Glomerular endothelial cell (primary cell): ENCODE results near the gene ENAH. TPM values are rescaled to one million over a fixed set of nuclear protein-coding genes. Genes with fewer than 3 reads are reported as not detected.
"Not testable (repeated sequence)": the region's sequence is repeated elsewhere in the genome, so short reads cannot be mapped to it uniquely, and the experiment has no call there.

Source experiments
- DNase-seq: peaks from one replicate; pipeline ENCODE4 v3.0.0-alpha.2; 2011; ENCODE audit warnings: low read depth, low spot score; ENCODE audit errors: extremely low read depth
- total RNA-seq: library from RNA; depleted of rRNA; stranded (reverse); fragments of >200 nt; gene quantifications from 2 replicates; pipeline ENCODE4 v1.2.3, GENCODE V29; 2015

The ENAH gene
- 33.9 and 46.1 TPM in 2 replicates for total RNA-seq

DNA sequence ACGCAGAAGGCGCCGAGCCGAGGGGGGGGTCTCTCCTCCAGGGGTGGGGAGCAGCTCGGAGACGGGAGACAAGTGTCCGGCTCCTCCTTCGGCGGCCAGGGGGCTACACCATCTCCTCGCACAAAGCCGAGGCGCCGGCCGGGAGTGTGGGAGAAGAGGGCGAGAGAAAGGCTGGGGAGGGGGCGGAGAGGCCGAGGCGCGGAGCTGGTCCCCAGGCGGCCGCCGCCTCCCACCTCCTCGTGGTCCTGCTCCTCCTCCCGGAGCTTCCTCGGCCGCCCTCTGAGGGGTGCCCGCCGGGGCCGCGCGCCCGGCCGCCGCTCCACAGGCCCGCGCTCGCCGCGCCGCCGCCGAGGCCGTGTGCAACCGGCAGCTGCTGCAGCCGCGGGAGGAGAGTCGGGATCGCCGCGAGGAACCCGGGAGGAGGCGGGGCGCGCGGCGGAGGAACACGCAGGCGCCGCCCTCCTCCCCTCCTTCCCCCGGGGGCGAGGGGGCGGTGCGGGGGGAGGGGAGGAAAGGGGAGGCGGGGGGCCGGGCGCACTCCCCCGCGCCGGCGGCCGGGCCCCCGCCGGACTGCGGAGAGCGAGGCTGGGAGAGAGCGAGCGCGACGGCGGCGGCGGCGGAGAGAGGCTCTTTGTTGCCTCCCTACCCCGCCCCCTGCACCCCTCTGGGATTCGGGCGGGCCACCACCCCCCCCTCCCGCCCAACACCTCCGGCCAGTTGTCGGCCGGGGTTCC is at the start of gene ENAH:
TSS of gene ENAH (minus strand) at position 395 of the 734 bp plus-strand sequence. CDS start 433 bp downstream, outside the sequence.
- DNase-seq = no peak

DNA sequence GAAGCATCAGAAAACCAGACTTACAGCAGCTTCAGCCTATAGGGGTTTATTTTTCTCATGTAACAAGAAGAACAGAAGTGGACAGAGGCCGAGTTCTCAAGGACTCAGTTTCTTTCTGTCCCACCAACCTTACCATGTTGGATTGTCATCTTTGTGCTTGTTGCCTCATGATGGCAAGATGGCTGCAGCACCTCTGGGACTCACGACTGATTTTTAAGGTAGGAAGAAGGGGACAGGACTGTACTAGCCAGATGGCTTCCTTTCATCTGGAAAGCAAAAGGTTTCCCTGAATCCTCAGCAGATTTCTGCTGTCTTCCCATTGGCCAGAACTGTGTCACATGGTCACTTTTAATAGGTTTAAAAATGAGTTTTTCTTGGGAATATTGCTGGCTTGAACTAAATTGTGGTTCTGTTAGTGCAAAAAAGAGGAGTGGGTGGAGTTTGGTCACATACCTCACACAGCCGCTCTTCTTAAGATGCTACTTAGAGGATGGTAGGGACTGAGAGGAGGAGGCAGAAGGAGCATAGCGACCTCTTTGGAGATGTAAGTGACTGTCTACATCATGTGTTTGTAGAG is 48.1 kb upstream of the ENAH start:
- DNase-seq = no peak

DNA sequence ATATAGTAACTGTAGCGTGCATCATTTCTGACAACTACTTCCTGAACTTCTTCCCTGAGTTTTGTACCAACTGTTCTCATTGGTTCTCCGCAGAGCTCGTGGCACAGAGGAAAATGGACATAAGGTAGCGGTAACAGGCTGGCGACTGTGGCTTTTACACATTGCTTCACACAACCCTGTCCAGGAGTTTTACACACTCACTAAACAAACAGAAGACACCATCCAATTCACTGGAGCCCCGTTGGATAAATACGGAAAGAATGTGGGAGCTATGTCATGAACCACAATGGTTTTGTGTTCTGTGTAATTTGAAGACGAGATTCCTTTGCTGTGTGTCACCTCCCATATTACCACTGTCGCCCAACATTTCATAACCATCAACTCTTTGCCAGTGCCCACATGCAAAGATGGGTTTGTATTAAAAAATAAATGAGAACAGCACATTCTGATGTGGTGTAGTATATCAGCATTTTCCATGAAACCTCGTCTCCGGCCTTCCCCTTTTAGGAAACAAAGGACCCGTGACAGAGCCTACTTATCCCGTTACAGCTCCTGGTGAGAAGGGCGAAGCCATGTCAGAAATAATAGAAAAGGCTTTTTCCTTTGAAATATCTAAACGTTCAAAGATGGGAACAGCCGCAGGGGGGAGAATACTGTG is 47.4 kb upstream of the ENAH start:
- DNase-seq = peak; percentile 45

DNA sequence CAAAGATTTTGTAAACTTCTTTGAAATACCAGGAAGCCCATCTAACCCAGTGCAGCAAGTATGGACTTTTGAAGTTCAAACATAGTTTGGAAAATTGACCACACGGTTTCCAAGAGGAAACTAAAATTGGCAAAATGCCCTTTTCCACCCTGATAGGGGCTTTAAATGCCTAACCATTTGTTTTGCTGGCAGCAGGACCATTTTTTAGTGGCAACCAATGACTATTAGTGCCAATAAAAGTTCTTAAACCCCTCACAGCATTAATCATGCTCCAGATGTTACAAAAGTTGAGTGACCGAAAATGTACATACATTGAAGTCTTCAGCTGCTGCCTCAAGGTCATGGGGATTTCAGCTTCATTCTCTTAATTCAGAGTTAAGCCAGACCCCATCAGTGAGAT is 46.4 kb upstream of the ENAH start:
- no peak for DNase-seq

DNA sequence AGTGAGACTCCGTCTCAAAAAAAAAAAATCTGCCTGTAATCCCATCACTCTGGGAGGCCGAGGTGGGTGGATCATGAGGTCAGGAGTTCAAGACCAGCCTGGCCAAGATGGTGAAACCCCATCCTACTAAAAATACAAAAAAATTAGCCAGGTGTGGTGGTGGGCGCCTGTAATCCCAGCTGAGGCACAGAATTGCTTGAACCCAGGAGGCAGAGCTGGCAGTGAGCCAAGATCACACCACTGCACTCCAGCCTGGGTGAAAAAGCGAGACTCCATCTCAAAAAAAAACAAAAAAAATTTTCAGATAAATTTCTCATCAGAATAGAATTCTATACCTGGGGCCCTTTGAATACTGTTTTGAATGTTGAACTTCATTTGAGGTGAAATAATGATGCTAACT is 45.3 kb upstream of the ENAH start:
- not testable (repeated sequence) for DNase-seq

DNA sequence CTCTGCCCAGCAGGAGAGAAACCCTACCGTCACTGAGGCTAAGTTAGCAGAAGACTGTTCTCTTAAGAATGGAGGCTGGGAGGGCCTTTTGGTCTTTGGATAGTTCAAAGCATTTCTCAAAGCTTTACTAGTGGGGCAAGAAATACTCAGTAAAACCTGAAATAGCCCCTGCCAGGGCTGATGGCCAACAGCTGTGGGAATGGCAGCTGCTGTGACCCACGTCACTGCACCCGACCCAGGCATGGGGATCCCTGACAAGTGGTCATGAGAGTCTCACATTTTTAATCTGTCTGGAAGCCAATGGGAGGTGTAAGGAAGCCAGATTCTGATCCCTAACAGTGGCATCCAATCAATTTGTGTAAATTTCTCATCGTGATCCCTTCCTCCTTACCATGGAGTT is 44.5 kb upstream of the ENAH start:
- DNase-seq = no peak

DNA sequence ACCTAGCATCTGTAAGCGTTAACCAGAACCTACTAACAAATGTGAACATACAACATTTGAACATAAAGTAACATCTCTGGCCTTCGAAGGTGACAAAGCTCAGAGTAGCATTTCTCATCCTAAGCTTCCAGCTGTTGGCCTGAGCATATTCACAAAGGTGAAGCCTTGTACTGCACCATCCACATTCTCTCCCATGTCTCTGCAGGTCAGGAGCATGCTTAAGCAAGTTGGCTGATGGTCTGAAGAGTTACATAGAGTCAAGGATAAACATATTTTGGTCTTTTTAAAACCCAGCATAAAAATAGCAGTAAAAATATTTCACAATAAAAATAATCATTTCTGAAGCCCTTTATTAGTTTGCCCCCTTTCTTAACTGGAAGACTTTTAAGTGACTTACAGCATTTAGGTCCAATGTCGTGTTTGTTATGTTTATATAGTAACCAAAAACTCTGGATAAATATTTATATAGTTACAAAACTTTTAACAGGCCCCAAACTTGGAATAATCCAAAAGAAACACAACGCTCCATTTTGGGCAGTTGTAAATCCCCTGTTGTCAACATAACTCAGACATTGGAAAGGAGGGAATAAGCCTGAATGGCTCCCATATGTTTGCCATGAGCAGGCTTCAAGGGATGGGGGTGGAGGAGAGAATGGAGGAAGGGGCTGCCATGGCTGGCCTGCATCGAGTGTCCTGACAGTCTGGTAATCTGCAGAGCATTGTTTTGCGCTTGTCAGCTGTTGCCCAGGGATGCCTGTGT is 42.8 kb upstream of the ENAH start:
- DNase-seq = no peak

DNA sequence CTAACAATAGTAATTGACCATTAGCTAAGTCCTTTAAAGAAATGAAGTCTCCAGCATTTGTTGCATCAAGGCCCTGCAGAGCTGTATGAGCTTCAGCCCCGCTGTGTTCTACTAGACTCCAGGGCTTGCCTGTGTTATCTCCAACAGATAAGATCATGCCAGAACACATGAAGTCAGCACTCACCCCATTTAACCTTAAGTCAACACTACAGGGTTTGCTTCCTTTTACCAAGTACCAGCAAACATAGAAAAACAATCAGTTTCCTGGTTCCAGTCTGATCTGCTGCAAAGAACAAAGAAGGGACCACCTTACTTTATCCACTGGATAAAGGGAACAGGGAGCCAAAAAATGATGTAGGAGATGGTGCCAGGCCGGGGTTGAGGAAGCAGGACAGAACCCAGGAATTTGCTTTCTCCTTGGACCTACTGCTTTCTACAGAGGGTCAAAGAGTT is 41.3 kb upstream of the ENAH start:
- DNase-seq = peak; percentile 55

DNA sequence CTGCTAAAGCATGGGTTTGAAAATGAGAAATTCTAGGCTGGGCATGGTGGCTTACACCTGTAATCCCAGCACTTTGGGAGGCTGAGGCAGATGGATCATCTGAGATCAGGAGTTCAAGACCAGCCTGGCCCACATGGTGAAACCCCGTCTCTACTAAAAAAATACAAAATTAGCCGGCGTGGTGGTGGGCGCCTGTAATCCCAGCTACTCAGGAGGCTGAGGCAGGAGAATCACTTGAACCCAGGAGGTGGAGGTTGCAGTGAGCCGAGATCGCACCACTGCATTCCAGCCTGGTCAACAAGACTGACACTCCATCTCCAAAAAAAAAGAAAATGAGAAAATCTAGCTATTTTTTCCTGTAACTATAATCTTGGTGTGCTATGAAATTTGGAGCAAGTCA is 40.8 kb upstream of the ENAH start:
- DNase-seq = not testable (repeated sequence)

DNA sequence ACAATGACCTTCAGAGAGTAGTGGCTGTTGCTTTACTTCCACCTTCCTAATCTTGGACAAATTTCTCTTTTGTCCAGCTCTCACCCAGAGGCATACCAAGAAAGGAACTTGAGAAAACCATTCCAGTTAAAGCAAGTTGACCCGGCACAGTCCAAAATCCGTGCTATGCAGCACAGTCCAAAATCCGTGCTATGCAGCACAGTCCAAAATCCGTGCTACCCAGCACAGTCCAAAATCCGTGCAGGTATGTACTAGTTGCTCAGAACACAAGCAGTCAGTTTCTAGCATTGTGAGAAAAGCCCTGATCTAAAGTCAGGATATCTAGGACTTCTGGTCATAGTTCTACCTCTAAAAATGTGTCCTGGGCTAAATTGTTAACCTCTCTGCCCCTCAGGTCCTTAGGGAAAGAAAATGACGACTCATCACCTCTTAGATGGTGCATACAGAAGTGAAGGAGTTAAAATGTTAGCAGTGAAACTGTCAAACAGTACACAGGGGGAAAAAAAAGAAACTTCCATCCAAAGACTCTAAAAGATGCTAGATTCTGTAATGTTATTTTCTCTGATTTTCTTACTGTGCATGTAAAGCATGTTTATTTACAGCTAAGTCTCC is 40.3 kb upstream of the ENAH start:
- DNase-seq = no peak

DNA sequence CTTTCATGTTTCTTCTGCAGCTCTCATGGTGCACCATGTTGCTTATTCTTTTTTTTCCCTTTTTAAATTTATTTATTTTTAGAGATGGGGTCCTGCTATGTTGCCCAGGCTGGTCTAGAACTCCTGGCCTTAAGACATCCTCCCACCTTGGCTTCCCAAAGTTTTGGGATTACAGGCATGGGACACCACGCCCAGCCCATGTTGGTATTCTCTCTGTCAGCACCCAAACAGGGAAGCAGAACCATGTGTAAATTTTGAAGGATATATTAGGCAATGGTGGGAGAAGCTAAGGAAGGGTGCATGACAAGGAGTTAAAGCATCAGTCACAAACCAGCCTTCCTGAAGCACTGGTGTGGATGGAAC is 39.6 kb upstream of the ENAH start:
- no peak for DNase-seq

DNA sequence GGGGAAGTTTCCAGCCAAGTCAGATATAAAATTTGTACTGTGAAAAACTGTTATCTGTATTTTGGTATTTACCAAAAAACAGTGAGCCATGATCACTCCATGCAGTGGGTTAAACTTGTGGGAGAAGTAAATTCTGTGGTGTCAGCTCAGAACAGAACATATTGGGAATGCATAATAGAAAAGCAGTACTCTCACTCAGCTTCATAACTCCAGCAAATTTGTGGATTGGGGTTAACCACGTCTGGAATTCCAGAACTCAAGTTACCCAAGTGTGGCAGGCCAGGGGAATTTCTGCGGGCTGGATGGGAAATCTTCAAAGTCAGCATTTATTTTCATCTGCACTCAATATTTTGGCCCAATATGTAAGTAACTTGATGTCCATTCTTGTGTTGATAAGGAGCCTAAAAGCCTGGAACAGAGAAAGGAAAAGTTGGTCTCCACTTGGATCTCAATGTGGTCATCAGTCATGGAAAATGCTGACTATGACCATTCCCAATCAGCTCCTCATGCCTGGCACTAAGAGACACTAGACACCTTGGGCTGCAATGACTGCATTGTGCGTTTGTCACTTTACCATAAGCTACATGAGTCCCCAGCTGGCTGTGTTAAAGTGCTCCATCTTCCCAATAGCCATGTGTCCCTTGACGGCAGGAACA is 39.1 kb upstream of the ENAH start:
- DNase-seq = no peak

DNA sequence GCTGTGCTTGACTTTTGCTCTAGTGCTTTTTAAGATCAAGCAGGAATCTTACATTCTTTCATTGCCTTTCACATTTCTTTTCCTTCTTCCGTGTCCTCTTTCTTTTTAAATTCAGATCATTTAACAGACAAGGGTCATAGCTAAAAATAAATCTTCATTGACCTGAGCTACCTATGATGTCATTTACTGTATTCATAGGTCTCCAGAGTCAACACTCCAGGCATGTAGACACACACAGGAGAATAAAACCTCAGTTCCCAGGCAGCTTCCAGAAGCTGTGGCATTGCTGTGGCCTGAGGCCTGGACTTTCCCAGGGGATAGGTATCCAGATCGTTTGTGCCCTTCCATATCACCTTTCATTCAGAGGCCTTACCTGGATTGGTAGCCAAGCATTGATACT is 38.5 kb upstream of the ENAH start:
- no peak for DNase-seq

DNA sequence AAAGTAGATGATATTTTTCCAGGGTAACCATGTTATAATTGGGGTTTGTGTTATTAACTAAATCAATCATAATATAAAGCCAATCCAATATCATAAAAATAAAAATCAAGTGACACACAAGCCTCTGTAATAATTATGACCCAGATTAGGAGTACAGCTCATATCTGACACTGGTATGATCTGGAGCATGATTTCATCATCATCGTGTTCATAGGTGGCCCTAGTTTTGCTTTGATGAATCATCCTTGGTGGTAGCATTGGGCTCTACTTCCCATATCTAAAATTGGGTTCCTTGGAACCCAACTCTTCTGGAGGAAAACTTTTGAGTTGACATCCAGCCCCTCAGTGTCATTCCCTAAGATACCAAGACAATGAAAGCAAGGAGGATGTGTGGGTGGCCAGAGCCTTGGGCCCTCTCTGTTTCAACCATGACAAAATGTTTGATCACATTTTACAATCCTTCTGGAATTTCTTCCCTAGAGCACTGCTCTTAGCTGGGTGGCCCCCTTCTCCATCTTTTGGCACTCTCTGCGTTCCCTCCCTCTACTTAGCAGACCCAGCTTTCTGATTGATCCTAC is 37.0 kb upstream of the ENAH start:
- DNase-seq = no peak

DNA sequence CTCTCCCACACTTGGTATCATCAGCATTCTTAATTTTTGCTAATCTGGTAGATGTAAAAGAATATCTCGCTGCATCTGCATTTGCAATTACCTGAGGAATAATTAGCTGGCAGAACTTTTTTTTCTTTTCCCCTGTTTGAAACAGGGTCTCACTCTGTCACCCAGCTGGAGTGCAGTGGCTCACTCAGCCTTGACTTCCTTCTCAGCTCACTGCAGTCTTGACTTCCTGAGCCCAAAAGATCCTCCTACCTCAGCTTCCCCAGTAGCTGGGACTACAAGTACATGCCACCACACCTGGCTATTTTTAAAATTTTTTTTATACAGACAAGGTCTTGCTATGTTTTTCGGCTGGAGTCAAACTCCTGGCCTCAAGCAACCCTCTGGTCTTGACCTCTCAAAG is 35.4 kb upstream of the ENAH start:
- DNase-seq = no peak

DNA sequence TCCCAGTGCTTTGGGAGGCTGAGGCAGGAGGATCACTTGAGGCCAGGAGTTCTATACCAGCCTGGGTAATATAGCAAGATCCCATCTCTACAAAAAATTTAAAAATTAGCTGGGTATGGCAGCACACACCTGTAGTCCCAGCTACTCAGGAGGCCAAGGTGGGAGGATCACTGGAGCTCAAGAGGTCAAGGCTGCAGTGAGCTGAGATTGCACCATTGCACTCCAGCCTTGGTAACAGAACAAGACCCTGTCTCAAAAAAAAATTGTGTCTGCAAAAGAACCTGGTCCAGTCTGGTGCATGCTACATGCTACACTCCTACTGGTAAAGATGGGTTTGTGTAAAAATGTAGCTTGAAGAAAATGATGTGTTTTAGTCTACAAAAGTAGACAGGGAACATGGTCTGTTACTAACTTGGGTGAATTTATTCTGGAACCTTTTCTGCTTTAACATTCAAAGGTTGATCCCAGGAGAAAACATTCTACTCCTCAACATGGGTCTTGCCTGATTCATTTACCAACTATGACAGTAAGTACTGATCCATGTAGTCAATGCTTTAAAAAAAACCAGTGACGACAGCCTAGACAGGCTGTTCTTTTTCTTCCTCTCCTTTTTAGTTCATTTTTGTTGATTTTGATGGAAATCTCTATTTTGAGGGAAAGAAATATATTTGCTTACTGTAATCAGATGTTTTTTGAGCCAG is 32.7 kb upstream of the ENAH start:
- DNase-seq = no peak

DNA sequence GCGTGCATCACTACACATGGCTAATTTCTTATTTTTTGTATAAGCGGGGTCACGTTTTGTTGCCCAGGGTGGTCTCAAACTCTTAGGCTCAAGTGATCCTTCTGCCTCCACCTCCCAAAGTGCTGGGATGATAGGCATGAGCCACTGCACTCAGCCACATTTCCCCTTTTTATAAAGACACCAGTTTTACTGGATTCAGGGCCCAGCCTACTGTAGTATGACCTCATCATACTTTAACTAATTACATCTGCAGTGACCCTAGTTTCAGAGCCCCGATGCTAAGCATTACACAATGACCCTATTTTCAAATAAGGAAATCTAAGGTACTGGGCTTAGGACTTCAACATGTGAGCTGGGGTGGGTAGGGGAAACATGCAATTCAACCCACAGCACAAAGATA is 31.8 kb upstream of the ENAH start:
- no peak for DNase-seq

DNA sequence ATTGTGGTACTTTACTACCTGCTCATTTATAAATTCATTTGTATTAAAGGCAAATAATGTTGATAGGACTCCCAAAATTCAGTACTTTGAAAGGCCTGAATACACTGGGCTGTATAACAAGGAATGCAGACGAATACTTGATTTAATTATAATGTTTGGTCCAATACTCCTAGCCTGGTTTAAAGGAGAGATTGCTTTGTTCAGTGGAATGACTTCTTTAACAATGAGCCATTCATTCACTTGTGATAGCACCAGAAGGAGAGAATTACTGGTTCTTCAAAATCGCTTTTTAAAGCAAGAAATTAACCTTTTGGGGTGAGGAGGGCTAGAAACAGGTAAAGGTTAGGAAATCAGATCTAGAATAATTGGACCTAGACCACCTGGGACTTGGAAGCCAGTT is 28.3 kb upstream of the ENAH start:
- DNase-seq = no peak

DNA sequence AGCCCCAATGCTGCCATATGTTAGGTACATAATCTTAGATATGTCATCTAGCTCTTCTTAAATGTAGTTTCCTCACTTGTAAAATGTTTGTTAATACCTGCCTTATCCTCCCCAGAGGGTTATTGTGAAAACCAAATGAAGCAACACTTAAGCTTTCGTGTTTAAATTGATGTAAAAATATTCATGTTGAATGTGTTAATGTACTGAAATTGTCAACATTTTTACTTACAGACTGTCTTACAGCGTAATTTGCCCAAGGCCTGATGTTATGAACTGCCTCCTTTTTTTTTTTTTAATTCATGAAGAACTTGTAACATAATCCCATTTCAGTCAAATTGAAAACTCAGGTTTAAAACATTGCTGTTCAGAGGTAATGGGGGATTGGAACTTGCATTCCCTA is 25.6 kb upstream of the ENAH start:
- no peak for DNase-seq
